Esophagus squamous epithelium (tissue), 4 donors: ENCODE data around the gene VMA21.

Experiments
- CTCF ChIP-seq, 6 experiments: fragments of 450-650 bp in 4 of 6; fragments of 200-600 bp in 2 of 6; sonication (generic) in 2 of 6; IDR thresholded peaks; one replicate each; pipeline ENCODE4 v1.5.1; 2016 to 2019; ENCODE audit warnings: antibody characterized with exemption in 6 of 6, mild to moderate bottlenecking in 4 of 6, moderate library complexity in 4 of 6
- POLR2A ChIP-seq, 4 donors: fragments of 450-650 bp; IDR thresholded peaks; one replicate each; pipeline ENCODE4 v1.6.1; 2017; ENCODE audit warnings: antibody characterized with exemption in 4 of 4, mild to moderate bottlenecking in 4 of 4, moderate library complexity in 3 of 4

GRCh38 chrX:151396042-151396824, 773 bp upstream of the VMA21 start:
- TF ChIP-seq CTCF (IDR thresholded peaks at IDR 0.05), result no peak
- no peak for TF ChIP-seq POLR2A (IDR thresholded peaks at IDR 0.05)
